GM18499 (cell line): Measurements from ENCODE around the gene MYO5A.
A peak's percentile ranks its signal among the peaks of the same experiment; 100 is the strongest.
"Not testable (repeated sequence)": the region's sequence is repeated elsewhere in the genome, so short reads cannot be mapped to it uniquely, and the experiment has no call there.

ENCODE experiments used
- ATAC-seq: cut with Tn5 transposase; IDR thresholded peaks from one replicate; pipeline ENCODE4 v1.9.1; 2021; ENCODE audit warnings: moderate number of reproducible peaks; ENCODE audit not compliant: insufficient read depth, unreplicated experiment

Gene MYO5A

DNA sequence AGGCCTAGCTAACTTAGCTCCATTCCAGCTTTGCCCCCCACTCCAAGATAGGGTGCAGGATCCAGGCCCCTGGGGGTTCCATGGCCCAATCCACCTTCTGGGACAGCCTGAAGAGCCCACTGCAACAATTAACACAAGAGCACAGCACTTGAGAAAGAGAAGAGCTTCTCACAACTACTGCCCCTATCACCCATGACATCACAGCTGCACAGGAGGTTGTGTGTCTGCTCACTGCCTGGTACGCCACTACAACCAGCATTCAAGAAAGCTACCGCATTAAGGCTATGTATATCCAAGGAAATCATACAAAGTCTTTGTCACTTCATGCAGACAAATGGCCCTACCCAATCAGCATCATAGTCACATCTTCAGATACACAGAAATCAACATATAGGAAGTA is 62.0 kb downstream of the MYO5A start:
- no peak for ATAC-seq

DNA sequence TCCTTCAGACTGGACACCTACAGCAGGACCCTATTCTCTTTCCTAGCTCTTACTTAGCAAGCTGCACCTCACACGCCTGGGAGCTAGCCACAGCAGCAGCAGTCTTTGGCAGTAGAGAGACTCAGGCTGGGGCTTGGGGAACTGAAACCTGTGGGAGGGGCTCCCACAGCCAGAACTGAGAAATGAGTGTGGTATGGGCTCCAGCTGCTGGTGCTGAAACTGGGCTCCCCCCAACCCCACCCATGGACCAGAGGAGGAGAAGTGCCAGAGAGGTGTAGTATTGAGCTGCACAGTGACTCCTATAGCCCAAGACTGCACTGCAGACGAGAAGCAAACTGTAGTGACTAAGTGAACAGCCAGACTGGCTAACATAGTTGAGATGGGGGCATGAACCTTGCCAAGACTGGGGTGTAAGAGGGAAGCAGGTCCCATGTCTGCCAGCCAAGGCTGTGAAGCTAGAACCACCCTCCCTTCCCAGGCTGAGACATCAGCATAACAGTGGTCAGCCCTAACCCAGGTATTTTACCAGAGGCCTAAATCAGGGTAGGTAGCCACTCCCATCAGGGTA is 62.5 kb downstream of the MYO5A start:
- peak; percentile 90 for ATAC-seq

DNA sequence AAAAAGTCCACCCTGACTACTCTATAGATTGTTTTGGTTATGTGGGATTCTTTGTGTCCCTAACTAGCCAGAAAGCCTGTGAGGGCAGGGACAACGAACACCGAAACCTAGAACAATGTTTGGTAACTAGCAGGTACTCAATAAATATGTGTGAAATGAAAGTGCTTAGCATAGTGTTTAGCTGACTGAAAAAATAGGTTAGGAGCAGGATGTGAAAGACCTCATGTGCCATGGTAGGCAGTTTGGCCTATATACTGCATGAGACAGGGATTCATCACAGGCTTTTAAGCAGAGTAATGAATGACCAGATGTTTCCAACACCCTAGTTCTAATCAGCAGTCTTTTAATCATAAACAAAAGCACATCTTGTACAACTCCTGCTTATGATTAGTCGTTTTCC is 64.2 kb downstream of the MYO5A start:
- ATAC-seq = peak; percentile 48

DNA sequence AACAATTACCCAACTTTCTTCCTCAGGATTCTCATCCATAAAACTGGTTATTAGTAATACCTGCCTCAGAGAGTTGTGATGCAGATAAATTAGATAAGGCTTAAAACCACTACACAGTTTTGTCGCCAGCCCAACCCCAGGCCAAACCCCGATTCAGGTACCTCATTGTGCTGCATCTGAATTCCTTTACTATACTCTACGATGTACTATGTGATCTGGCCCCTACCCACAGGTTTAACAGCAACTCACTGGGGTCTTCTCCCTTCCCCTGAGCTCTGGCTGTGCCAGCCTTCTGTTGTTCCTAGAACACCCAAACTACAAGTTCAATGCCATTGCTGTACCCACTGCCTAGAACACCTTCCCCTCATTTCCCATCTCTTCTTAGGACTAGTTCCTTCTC is 64.6 kb downstream of the MYO5A start:
- ATAC-seq = no peak

DNA sequence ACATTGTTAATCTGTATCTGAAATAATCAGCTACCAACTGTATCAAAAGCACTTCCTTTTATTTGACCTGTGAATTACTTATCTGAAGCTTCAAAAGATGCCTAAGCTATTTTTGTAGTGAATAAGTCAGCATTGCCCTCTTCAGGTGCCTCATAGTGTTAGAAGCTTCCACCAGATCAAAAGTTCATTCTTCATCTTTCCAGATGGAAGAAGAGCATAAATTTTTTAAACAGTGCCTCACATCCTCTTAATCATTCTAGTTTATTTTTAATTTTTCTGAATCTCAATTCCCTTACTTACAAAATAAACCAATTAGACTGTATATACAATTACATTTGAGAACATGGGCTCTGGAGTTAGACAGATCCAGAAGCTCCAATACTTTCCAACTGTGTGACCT is 65.0 kb downstream of the MYO5A start:
- no peak for ATAC-seq

DNA sequence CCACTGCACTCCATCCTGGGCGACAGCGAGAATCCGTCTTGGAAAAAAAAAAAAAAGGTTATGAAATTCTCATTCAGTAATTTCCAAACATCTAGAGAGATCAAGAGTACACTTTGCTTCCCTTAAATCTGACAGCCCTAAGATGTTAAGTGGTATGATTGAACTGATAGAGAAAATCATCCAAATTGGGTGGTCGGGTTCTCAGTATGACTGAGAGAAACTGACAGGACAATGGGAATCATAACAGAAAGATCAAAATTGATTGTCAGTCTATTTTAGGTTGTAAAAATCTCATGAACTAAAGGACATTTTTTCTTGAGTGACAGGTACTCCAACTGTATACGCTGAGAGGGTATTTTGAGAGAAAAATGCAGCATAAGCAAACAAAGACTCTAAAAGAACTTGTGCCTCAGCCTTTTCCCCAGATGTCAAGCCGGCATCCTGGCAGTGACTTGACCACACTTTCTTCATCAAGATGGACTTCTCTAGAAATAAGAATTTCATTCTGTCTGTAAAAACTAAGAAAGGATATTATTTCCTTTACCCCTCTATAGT is 65.8 kb downstream of the MYO5A start:
- ATAC-seq = no peak

DNA sequence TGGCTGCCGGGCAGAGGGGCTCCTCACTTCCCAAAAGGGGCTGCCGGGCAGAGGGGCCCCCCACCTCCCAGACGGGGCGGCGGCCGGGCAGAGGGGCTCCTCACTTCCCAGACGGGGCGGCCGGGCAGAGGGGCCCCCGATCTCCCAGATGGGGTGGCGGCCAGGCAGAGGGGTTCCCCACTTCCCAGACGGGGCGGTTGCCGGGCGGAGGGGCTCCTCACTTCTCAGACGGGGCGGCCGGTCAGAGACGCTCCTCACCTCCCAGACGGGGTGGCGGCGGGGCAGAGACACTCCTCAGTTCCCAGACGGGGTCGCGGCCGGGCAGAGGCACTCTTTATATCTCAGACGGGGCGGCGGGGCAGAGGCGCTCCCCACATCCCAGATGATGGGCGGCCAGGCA is 69.0 kb downstream of the MYO5A start:
- ATAC-seq = not testable (repeated sequence)

DNA sequence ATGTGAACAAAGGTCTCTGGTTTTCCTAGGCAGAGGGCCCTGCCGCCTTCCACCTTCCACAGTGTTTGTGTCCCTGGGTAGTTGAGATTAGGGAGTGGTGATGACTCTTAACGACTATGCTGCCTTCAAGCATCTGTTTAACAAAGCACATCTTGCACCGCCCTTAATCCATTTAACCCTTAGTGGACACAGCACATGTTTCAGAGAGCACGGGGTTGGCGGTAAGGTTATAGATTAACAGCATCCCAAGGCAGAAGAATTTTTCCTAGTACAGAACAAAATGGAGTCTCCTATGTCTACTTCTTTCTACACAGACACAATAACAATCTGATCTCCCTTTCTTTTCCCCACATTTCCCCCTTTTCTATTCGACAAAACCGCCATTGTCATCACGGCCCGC is 69.4 kb downstream of the MYO5A start:
- ATAC-seq = not testable (repeated sequence)

DNA sequence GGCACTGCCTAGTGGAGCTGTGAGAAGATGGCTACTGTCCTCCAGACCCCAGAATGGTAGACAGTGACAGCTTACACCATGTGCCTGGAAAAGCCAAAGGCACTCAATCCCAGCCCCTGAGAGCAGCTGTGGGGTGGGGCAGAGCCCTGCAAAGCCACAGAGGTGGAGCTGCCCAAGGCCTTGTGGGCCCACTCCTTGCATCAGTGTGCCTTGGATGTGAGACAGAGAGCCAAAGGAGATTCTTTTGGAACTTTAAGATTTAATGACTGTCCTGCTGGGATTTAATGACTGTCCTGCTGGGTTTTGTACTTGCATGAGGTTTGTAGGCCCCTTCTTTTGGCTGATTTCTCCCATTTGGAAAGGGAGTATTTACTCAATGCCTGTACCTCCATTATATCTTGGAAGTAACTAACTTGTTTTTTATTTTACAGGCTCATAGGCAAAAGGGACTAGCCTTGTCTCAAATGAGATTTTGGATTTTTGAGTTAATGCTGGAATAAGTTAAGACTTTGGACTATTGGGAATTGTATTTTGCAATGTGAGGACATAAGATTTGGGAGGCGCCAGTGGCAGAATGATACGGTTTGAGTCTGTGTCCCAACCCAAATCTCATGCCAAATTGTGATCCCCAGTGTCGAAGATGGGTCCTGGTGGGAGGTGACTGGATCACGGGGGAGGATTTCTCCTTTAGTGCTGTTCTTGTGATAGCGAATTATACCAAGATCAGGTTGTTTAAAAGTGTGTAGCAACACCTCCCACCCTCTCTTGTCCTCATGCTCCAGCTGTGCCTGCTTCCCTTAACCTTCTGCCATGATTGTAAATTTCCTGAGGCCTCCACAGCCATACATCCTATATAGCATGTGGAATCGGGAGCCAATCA is 80.4 kb downstream of the MYO5A start:
- no peak for ATAC-seq

DNA sequence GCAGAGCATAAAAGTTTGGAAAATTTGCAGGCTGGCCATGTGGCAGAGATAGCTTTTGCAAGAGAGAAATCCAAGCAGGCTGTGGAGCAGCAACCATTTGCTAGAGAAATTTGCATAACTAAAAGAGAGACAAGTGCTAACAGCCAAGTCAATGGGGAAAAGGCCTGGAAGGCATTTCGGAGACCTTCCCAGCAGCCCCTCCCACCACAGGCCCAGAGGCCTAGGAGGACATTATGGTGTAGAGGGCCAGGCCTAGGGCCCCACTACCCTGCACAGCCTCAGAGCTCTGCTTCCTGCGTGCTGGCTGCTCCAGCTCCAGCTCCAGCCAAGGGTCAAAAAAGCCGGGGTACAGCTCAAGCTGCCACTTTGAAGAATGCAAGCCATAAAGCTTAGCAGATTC is 82.7 kb downstream of the MYO5A start:
- ATAC-seq = no peak

DNA sequence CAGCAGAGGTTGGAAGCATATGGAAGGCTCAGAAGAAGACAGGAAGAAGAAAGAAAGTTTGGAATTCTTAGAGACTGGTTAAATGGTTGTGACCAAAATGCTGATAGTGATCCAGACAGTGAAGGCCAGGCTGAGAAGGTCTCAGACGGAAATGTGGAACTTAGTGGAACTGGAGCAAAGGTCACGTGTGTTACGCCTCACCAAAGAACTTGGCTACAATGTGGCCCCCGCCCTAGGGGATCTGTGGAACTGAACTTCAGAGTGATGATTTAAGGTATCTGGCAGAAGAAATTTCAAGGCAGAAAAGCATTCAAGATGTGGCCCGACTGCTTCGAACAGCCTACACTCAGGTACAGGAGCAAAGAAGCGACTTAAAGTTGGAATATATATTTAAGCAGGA is 83.1 kb downstream of the MYO5A start:
- no peak for ATAC-seq

DNA sequence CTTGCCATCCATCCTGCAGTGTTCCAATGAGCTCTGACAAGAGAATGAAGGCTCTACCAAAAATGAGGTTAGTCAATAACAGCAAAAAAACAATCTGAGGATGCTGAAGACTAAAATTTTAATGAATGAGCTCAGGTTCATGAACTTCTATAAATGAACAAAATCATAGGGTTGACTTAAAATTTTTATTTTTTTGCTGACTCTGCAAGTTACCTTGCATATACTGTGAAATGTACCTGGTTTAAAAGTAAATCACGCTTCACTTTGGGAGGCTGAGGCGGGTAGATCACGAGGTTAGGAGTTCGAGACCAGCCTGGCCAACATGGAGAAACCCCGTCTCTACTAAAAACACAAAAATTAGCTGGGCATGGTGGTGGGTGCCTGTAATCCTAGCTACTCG is 85.5 kb downstream of the MYO5A start:
- not testable (repeated sequence) for ATAC-seq

DNA sequence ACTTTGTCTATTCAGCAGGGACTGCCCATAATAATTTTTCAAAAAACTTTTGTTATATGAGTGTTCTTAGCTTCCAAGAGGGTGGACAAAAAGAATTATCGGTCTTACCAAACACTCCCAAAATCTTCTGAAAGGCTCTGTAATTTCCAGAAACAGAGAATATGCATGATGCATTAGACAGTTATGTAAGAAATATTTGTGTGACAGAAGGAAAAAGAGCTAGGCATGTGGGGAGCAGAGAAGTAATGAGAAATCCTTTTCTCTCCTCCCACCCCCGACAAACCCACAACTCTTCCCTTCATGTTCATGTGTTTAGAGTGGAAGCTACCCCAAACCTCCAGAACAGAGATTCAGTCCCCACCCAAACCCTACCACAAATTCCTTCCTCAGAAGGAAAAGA is 86.8 kb downstream of the MYO5A start:
- no peak for ATAC-seq

DNA sequence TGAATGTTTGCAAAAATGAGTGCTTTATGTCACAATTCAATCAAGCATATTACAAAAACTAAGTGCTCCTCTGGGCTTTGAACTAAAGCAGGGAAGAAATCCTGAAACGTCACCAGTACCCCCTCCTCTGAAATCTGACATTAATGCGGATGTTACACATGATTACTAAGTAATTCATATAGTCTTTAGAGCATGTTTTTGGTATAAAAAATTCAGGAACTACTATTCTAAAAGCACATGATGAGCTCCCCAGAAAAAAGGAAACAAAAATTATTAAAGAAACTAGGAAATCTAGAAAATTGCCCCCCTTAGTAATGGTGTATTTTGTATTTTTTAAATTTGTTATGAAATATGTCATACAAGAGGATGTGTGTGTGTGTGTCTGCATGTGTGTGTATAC is 87.7 kb downstream of the MYO5A start:
- no peak for ATAC-seq

DNA sequence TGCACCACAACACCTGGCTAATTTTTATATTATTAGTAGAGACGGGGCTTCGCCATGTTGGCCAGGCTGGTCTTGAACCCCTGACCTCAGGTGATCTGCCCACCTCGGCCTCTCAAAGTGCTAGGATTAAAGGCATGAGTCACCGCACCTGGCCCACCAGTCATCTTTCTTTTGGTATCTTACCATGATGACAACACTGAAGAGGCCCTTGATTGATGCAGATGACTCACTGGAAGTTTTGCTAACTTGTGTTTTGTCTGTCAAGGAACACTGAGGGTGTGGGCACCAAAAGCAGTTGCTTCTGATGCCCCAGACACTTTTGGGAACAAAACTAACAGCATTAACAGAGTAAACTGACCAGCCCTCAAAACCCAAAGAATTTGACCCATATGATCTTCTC is 88.3 kb downstream of the MYO5A start:
- no peak for ATAC-seq

DNA sequence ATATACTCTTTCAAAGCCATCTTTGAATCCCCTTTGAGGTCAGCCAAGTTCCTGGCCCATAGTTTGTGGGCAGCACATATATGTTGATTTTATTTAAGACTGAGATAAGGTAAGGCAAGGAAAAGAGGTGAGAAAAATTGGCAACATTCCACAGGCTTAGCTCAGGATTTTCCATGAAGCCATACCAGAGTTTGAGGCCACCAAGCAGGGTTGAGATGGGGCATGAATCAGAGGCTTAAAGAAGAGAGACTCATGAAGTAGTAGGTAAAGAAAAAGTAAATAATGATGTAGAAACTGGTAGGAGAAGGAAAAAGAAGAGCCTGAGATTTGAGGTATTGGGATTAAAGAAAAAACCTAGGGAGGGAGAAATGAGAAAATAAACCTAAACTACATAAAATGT is 89.2 kb downstream of the MYO5A start:
- ATAC-seq = no peak

DNA sequence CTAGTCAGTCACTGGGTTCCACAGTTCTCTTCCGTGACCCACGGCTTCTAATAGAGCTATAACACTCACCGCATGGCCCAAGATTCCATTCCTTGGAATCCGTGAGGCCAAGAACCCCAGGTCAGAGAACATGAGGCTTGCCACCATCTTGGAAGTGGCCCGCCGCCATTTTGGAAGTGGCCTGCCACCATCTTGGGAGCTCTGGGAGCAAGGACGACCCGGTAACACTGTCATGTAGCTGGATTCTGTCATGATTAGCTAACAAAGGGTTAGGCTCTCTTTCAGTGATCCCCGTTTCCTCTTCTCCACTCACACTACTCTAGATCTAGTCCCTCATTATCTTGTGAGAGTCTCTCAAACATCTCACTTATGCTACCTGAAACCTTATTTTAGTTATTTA is 89.6 kb downstream of the MYO5A start:
- ATAC-seq = not testable (repeated sequence)

DNA sequence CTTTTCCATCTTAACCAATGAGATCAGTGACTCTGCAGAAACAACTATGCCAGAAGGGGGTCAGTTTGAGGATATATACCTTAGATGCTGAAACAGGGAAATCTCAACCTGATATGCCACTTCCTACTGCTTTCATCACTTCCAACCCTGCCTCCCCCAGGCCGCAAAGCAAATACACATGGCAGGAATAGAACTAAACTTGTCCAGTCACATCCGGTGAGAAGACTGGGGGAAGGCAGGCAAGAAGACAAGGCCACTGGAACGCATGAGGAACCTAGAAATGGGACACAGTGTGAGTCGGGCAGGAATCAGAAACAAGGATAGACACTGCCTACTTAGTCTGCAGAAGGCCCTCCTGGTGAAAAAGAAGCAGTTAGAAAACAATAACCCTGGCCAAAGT is 90.6 kb downstream of the MYO5A start:
- no peak for ATAC-seq

DNA sequence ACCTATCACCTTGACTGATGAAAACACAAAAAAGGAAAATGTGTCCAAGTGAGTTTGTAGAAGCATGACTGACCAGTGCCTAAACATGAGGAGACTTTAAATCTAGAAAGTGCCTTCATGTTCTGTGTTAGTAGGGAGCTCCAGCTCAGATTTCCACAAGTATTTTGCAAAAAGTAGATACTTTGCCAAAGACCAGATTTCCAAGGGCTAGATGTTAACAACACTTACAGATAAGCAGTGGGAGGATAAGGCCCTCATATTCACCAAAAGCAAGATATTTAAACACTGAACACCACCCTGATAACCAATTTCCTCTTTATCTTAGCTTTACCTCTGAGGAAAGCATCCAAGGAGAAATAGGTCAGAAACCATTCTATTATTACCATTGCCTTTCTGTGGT is 91.0 kb downstream of the MYO5A start:
- ATAC-seq = no peak

DNA sequence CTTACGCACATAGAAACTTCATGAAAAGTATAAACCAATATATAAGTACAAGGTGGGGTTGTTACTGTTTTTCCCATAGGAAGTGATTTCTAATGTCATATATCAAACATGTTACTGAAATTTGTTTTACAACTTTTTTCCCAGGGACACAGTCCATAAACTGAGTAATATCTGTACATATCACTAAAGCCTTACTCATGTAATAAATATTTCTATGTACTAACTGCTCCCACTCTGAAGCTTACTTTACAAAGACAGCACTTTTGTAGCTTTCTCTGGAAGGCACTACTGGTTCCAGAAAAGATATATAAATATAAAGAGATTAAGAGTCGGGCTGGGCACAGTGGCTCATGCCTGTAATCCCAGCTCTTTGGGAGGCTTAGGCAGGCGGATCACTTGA is 91.7 kb downstream of the MYO5A start:
- ATAC-seq = no peak

DNA sequence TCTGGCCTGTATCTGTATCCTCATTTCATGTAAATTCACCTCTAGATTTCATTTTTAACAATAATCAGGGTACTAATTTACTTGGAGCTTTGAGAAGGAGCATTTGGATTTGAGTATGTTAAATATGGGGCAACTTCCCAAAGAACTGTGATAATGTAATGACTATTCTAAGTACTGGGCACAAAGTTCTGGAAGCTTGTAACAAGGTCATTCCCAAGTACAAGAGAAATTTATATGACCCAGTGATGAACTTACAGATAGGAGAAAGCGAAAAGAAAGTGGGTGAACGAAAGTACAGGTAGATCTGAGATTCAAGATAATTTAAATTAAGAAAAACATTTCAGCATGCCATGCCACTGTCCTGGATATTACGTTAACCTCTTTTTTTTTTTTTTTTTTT is 93.8 kb downstream of the MYO5A start:
- ATAC-seq = no peak

DNA sequence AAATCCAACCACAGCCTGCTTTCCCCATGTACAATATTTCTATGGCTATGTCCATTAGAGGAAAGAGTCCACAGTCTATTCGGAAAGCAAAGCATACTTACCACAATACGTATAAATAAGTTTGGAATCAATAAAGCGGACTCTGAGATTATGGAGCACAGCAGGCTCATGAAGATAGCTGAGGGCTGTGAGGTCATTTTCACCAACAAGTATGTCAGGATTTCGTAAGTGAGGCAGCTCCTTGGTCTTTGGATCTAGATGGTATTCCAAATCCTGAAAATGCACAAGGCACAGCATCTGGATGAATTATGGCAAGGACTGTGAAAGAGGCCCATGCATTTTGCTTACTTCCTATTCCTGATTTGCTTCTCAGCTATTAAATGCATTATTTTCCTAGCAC is 100.4 kb downstream of the MYO5A start:
- ATAC-seq = no peak
